GM12878 (cell line): ENCODE measurements around the gene RRAD. TPM values are rescaled to one million over a fixed set of nuclear protein-coding genes. Genes with fewer than 3 reads are reported as not detected.

Experiments used
- ATAC-seq: fragments of 200-7000 bp; cut with Tn5 transposase; 3 replicates; pipeline ENCODE4 v1.9.1; 2020; ENCODE audit warnings: mild to moderate bottlenecking, moderate library complexity
- BruUV-seq: library from RNA; stranded (reverse); fragments of 400-500 nt; replicated peaks from 2 replicates; lab custom pipeline; 2021; lab: Mats Ljungman, UMichigan
- CTCF ChIA-PET: fragments of 300-600 bp; sonication (Branson Sonifier 250); formaldehyde crosslinking; extraction: SDS; loops from one replicate; lab custom pipeline; 2021; ENCODE audit warnings: inconsistent platforms; lab: Yijun Ruan, JAX
- POLR2A ChIA-PET: fragments of 350-600 bp; formaldehyde crosslinking; extraction: SDS; loops from one replicate; lab custom pipeline; 2021; ENCODE audit warnings: inconsistent platforms; lab: Charles Lee
- RAD21 ChIA-PET: fragments of 300-600 bp; sonication (Branson Sonifier 250); formaldehyde crosslinking; loops from one replicate; lab custom pipeline; 2023; ENCODE audit warnings: antibody characterized with exemption; ENCODE audit not compliant: unreplicated experiment; lab: Charles Lee
- SMC1A ChIA-PET: fragments of 300-600 bp; sonication (Branson Sonifier 250); formaldehyde crosslinking; loops from one replicate; lab custom pipeline; 2023; ENCODE audit not compliant: unreplicated experiment, uncharacterized antibody; lab: Charles Lee
- DNase-seq: peaks from one replicate; pipeline ENCODE4 v3.0.0-alpha.2; 2011; ENCODE audit warnings: low read depth, low spot score
- FAIRE-seq: peaks from 3 replicates; lab custom pipeline; 2011; peaks lifted over from hg19 to GRCh38; lab: Jason Lieb, UNC
- H2AFZ ChIP-seq: 2 replicates; pipeline ENCODE4 v1.6.0; 2011; ENCODE audit warnings: low read depth, low read length, control low read depth; ENCODE audit not compliant: control insufficient read depth
- H3K27ac ChIP-seq: 2 replicates; pipeline ENCODE4 v1.5.1; 2011; ENCODE audit warnings: control low read depth; ENCODE audit not compliant: control insufficient read depth, insufficient read depth
- H3K27me3 ChIP-seq, 2 experiments: replicated peaks in 1 of 2; 2 replicates each; pipeline versions ENCODE4 v1.6.0 to v1.6.1; 2011; ENCODE audit warnings: low read length in 1 of 2; ENCODE audit not compliant: control insufficient read depth in 2 of 2, insufficient read depth in 2 of 2
- H3K36me3 ChIP-seq, 2 experiments: 2 replicates each; pipeline ENCODE4 v1.5.1; 2011; ENCODE audit warnings: low read length in 1 of 2; ENCODE audit not compliant: control insufficient read depth in 2 of 2, insufficient read depth in 2 of 2
- H3K4me1 ChIP-seq: 2 replicates; pipeline ENCODE4 v1.6.1; 2011; ENCODE audit warnings: mild to moderate bottlenecking, low read length, moderate library complexity, mixed read lengths; ENCODE audit not compliant: control insufficient read depth, insufficient read depth
- H3K4me2 ChIP-seq: 2 replicates; pipeline ENCODE4 v1.6.0; 2011; ENCODE audit warnings: control low read depth; ENCODE audit not compliant: control insufficient read depth, insufficient read depth
- H3K4me3 ChIP-seq: fragments of 200-600 bp; sonication (generic); 2 replicates; pipeline ENCODE4 v1.5.1; 2016
- H3K79me2 ChIP-seq: 2 replicates; pipeline ENCODE4 v1.6.0; 2011; ENCODE audit warnings: low read length; ENCODE audit not compliant: control insufficient read depth, insufficient read depth
- H3K9ac ChIP-seq: 2 replicates; pipeline ENCODE4 v1.8.0; 2011; ENCODE audit warnings: low read length, control low read depth, mixed read lengths; ENCODE audit not compliant: control insufficient read depth, insufficient read depth
- H3K9me3 ChIP-seq: replicated peaks from 3 replicates; pipeline ENCODE4 v1.5.1; 2011; ENCODE audit warnings: mild to moderate bottlenecking, low read length; ENCODE audit not compliant: control insufficient read depth, insufficient read depth
- H4K20me1 ChIP-seq: 2 replicates; pipeline ENCODE4 v1.6.0; 2011; ENCODE audit not compliant: control insufficient read depth, insufficient read depth
- BRCA1 ChIP-seq: IDR thresholded peaks from 2 replicates; pipeline ENCODE4 v1.6.1; 2011; ENCODE audit warnings: low read depth, low read length, improper control_type of control experiment
- CBX3 ChIP-seq: fragments of 200-600 bp; sonication (generic); IDR thresholded peaks from 2 replicates; pipeline ENCODE4 v1.6.1; 2016; ENCODE audit warnings: low read depth, borderline replicate concordance
- MEF2B ChIP-seq: fragments of 450-650 bp; IDR thresholded peaks from 2 replicates; pipeline ENCODE4 v1.6.1; 2018; ENCODE audit warnings: mild to moderate bottlenecking, moderate library complexity; ENCODE audit not compliant: partially characterized antibody, poor library complexity, severe bottlenecking
- MTA3 ChIP-seq: IDR thresholded peaks from 2 replicates; pipeline ENCODE4 v1.6.1; 2012; ENCODE audit warnings: low read length, inconsistent platforms, borderline replicate concordance
- MXI1 ChIP-seq: fragments of 150-350 bp; IDR thresholded peaks from 2 replicates; pipeline ENCODE4 v1.6.1; 2011; ENCODE audit warnings: low read depth, mild to moderate bottlenecking, inconsistent platforms, low read length, improper control_type of control experiment
- TCF12 ChIP-seq: IDR thresholded peaks from 2 replicates; pipeline ENCODE4 v1.6.1; 2011; ENCODE audit warnings: low read depth, mild to moderate bottlenecking, low read length
- WGBS: methylation state at CpG from one replicate; pipeline ENCODE4 v1.1.6; 2016; ENCODE audit warnings: low lambda C conversion rate; ENCODE audit not compliant: insufficient replicate concordance, insufficient coverage; ENCODE audit errors: missing lambda C conversion rate; 5-methylcytosine and 5-hydroxymethylcytosine counted together
- in situ Hi-C: fragments of 300-500 bp; cut with MboI; formaldehyde crosslinking; loops from 9 replicates; pipeline ENCODE4 v1.14.3; 2018; ENCODE audit warnings: mixed read lengths
- intact Hi-C: fragments of 100-400 bp; cut with micrococcal nuclease; formaldehyde crosslinking; loops from one replicate; pipeline ENCODE4 v1.14.2; 2022; ENCODE audit not compliant: unreplicated experiment
- polyA plus RNA-seq, 11 experiments: library from polyadenylated mRNA; depleted of rRNA in 4 of 11; unstranded in 6 of 11; stranded (reverse) in 5 of 11; fragments of >200 nt; fragmentation: Nextera tagmentation in 4 of 11; fragmentation: Illumina TruSeq in 1 of 11; extraction: Ambion mirVana in 4 of 11; extraction: Trizol in 1 of 11; gene quantifications; 1 replicate in 1 of 11; 2 replicates in 10 of 11; pipeline versions ENCODE4 v1.2.1 to v1.2.3, GENCODE V29; 2011 to 2016; ENCODE audit warnings: inconsistent platforms in 2 of 11, missing spikeins in 2 of 11, low read depth in 1 of 11
- total RNA-seq, 4 experiments: library from RNA; depleted of rRNA in 3 of 4; stranded (reverse); fragments of >200 nt in 3 of 4; fragmentation: Illumina TruSeq in 1 of 4; extraction: Trizol in 1 of 4; gene quantifications; 2 replicates each; pipeline versions ENCODE4 v1.2.1 to v1.2.3, GENCODE V29; 2013 to 2021
- TF ChIP-seq, protein P1 (sequence below): fragments of 150-350 bp; IDR thresholded peaks from 2 replicates; pipeline ENCODE4 v1.6.1; 2014; ENCODE audit warnings: mild to moderate bottlenecking, low read depth, low read length
- TF ChIP-seq, protein P2 (sequence below): fragments of 450-650 bp; formaldehyde crosslinking; IDR thresholded peaks from 2 replicates; pipeline ENCODE4 v1.5.0; 2022; ENCODE audit warnings: mild to moderate bottlenecking, missing genetic modification characterization
- TF ChIP-seq, protein P3 (sequence below): fragments of 450-650 bp; formaldehyde crosslinking; IDR thresholded peaks from 2 replicates; pipeline ENCODE4 v1.4.0; 2020; ENCODE audit warnings: mild to moderate bottlenecking, moderate library complexity

The RRAD gene
- total and polyA plus RNA-seq, 10 of the 15 experiments (the other 5 are each of a cell fraction or from before 2014, with no cell fraction given) = 0.11 to 8.5 (median 2.8) TPM

DNA sequence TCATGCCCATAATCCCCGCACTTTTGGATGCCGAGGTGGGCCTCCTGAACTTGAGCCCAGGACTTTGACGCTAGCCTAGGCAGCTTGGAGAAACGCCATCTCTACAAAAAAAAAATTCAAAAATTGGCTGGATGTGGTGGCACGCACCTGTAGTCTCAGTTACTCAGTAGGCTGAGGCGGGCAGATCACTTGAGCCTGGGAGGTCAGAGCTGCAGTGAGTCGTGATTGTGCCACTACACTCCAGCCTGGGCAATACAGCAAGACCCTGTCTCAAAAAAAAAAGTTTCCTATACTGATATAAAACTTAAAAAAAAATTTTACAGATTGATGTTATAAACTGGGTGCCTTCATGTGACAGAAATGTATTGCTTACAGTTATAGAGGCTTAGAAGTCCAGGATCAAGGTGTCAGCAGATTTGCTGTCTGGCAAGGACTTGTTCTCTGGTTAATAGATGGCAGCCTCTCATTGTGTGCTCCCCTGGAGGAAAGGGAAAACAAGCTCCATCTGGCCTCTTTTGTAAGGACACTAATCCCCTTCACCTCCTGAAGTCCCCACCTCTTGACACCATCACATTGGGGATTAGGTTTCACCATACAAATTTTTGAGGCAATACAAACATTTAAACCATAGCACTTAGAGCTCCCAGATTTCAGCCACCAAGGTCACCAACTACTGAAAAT lies 27.2 kb upstream of the RRAD start:
- Histone ChIP-seq H3K4me3 (no peak overlapping the region), H3K79me2 (no peaks in the 10 kb centered on the region), H3K36me3 (no peaks in the 10 kb centered on the region), H3K27ac (no peak overlapping the region), H3K9me3 (no peaks in the 10 kb centered on the region), H2AFZ (no peak overlapping the region), H4K20me1 (no peaks in the 10 kb centered on the region), H3K4me2 (no peak overlapping the region), H3K27me3 (no peaks in the 10 kb centered on the region), H3K4me1 (peaks cover 15% of the 10 kb centered on the region), H3K9ac (no peak overlapping the region)
- POLR2A ChIA-PET = no interaction called here
- WGBS = 80% methylated on average over 7 of the region's 7 CpGs
- RAD21 ChIA-PET = interaction anchor here (0.9 to 1.6 kb wide), 3 partner anchors 61 to 203 kb away, joined by 3 to 4 read pairs (median 4); no protein-coding TSS in a partner anchor
- BruUV-seq = no TSS peak
- CTCF ChIA-PET = interaction anchor here (0.6 to 2.8 kb wide), 16 partner anchors 9 to 513 kb away, joined by 3 to 11 read pairs (median 4); no protein-coding TSS in a partner anchor
- intact Hi-C loops (loop anchor here (10.0 kb wide), 1 partner anchor 62 kb away; no protein-coding TSS in a partner anchor), in situ Hi-C loops (no loop called here)
- ATAC-seq = no peak
- DNase-seq = no peak
- no peak for TF ChIP-seq CBX3
- TF ChIP-seq, protein P1, sequence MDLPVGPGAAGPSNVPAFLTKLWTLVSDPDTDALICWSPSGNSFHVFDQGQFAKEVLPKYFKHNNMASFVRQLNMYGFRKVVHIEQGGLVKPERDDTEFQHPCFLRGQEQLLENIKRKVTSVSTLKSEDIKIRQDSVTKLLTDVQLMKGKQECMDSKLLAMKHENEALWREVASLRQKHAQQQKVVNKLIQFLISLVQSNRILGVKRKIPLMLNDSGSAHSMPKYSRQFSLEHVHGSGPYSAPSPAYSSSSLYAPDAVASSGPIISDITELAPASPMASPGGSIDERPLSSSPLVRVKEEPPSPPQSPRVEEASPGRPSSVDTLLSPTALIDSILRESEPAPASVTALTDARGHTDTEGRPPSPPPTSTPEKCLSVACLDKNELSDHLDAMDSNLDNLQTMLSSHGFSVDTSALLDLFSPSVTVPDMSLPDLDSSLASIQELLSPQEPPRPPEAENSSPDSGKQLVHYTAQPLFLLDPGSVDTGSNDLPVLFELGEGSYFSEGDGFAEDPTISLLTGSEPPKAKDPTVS = no peak
- TF ChIP-seq TCF12 = no peak
- no peak for TF ChIP-seq BRCA1
- no peak for TF ChIP-seq MXI1
- TF ChIP-seq, protein P2, sequence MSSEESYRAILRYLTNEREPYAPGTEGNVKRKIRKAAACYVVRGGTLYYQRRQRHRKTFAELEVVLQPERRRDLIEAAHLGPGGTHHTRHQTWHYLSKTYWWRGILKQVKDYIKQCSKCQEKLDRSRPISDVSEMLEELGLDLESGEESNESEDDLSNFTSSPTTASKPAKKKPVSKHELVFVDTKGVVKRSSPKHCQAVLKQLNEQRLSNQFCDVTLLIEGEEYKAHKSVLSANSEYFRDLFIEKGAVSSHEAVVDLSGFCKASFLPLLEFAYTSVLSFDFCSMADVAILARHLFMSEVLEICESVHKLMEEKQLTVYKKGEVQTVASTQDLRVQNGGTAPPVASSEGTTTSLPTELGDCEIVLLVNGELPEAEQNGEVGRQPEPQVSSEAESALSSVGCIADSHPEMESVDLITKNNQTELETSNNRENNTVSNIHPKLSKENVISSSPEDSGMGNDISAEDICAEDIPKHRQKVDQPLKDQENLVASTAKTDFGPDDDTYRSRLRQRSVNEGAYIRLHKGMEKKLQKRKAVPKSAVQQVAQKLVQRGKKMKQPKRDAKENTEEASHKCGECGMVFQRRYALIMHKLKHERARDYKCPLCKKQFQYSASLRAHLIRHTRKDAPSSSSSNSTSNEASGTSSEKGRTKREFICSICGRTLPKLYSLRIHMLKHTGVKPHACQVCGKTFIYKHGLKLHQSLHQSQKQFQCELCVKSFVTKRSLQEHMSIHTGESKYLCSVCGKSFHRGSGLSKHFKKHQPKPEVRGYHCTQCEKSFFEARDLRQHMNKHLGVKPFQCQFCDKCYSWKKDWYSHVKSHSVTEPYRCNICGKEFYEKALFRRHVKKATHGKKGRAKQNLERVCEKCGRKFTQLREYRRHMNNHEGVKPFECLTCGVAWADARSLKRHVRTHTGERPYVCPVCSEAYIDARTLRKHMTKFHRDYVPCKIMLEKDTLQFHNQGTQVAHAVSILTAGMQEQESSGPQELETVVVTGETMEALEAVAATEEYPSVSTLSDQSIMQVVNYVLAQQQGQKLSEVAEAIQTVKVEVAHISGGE (CRISPR knock-in tag) = no peak
- TF ChIP-seq MTA3 = no peak
- TF ChIP-seq MEF2B = no peak
- TF ChIP-seq, protein P3, sequence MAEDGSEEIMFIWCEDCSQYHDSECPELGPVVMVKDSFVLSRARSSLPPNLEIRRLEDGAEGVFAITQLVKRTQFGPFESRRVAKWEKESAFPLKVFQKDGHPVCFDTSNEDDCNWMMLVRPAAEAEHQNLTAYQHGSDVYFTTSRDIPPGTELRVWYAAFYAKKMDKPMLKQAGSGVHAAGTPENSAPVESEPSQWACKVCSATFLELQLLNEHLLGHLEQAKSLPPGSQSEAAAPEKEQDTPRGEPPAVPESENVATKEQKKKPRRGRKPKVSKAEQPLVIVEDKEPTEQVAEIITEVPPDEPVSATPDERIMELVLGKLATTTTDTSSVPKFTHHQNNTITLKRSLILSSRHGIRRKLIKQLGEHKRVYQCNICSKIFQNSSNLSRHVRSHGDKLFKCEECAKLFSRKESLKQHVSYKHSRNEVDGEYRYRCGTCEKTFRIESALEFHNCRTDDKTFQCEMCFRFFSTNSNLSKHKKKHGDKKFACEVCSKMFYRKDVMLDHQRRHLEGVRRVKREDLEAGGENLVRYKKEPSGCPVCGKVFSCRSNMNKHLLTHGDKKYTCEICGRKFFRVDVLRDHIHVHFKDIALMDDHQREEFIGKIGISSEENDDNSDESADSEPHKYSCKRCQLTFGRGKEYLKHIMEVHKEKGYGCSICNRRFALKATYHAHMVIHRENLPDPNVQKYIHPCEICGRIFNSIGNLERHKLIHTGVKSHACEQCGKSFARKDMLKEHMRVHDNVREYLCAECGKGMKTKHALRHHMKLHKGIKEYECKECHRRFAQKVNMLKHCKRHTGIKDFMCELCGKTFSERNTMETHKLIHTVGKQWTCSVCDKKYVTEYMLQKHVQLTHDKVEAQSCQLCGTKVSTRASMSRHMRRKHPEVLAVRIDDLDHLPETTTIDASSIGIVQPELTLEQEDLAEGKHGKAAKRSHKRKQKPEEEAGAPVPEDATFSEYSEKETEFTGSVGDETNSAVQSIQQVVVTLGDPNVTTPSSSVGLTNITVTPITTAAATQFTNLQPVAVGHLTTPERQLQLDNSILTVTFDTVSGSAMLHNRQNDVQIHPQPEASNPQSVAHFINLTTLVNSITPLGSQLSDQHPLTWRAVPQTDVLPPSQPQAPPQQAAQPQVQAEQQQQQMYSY (CRISPR knock-in tag) = no peak
- SMC1A ChIA-PET = interaction anchor here (0.9 to 1.7 kb wide), 6 partner anchors 23 to 328 kb away, joined by 4 to 6 read pairs (median 5); no protein-coding TSS in a partner anchor
- FAIRE-seq = no peak
